ENCODE data around the gene EIF4G3.

The EIF4G3 gene

DNA sequence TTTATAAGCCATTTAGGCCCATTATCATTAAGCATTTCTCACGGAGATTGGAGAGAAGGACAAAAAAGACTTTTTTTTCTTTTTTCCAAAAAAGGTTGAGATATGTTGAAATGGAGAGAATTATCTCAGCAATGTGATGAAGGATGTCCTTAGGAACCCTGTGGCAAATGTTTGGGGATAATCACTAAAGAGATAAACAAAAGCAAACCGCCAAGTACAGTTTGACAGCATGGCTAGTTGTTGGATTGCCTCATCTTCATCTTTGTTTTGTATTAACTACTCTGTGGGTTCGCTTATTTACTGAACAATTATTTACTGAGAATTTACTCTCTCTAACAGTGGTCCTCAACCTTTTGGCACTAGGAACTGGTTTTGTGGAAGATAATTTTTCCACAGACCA, 292.2 kb downstream of the EIF4G3 start:
- ChIA-PET CTCF (no interaction called here), POLR2A (ENCODE audit: low non-redundant PET) (no interaction called here)
- H3K27ac ChIP-seq, result no peak overlapping the region; the same call in 1 of the 2 replicates
- no peak for DNase-seq (ENCODE audit: low spot score)
- TF ChIP-seq, protein P1, sequence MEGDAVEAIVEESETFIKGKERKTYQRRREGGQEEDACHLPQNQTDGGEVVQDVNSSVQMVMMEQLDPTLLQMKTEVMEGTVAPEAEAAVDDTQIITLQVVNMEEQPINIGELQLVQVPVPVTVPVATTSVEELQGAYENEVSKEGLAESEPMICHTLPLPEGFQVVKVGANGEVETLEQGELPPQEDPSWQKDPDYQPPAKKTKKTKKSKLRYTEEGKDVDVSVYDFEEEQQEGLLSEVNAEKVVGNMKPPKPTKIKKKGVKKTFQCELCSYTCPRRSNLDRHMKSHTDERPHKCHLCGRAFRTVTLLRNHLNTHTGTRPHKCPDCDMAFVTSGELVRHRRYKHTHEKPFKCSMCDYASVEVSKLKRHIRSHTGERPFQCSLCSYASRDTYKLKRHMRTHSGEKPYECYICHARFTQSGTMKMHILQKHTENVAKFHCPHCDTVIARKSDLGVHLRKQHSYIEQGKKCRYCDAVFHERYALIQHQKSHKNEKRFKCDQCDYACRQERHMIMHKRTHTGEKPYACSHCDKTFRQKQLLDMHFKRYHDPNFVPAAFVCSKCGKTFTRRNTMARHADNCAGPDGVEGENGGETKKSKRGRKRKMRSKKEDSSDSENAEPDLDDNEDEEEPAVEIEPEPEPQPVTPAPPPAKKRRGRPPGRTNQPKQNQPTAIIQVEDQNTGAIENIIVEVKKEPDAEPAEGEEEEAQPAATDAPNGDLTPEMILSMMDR (conservative IDR thresholded peaks at IDR 0.05; ENCODE audit: low read depth), result no peak

- peak overlapping the region; percentile 84 for H3K27ac ChIP-seq
- peak; percentile 78 for DNase-seq (ENCODE audit: low spot score)
- TF ChIP-seq, protein P1 (conservative IDR thresholded peaks at IDR 0.05; ENCODE audit: low read depth), result no peak
- CTCF ChIA-PET, result no interaction called here
- POLR2A ChIA-PET (ENCODE audit: low non-redundant PET), result no interaction called here
Measured at GRCh38 chr1:20883766-20884165, 292.9 kb downstream of the EIF4G3 start.

GRCh38 chr1:20882837-20883236, 293.9 kb downstream of the EIF4G3 start:
- no peak for DNase-seq (ENCODE audit: low spot score)
- TF ChIP-seq, protein P1 (conservative IDR thresholded peaks at IDR 0.05; ENCODE audit: low read depth), result no peak
- peak overlapping the region; percentile 84 for H3K27ac ChIP-seq
- ChIA-PET CTCF (no interaction called here), POLR2A (ENCODE audit: low non-redundant PET) (no interaction called here)

GRCh38 chr1:20878799-20879198, 297.9 kb downstream of the EIF4G3 start:
- no peak overlapping the region for H3K27ac ChIP-seq
- no peak for DNase-seq (ENCODE audit: low spot score)
- CTCF ChIA-PET, result no interaction called here
- POLR2A ChIA-PET (ENCODE audit: low non-redundant PET), result no interaction called here
- TF ChIP-seq, protein P1 (conservative IDR thresholded peaks at IDR 0.05; ENCODE audit: low read depth), result no peak

- H3K27ac ChIP-seq, result no peak overlapping the region
- CTCF ChIA-PET, result no interaction called here
- DNase-seq (ENCODE audit: low spot score), result no peak
- POLR2A ChIA-PET (ENCODE audit: low non-redundant PET), result no interaction called here
- TF ChIP-seq, protein P1 (conservative IDR thresholded peaks at IDR 0.05; ENCODE audit: low read depth), result no peak
Measured at GRCh38 chr1:20875198-20875973, 301.3 kb downstream of the EIF4G3 start.

DNA sequence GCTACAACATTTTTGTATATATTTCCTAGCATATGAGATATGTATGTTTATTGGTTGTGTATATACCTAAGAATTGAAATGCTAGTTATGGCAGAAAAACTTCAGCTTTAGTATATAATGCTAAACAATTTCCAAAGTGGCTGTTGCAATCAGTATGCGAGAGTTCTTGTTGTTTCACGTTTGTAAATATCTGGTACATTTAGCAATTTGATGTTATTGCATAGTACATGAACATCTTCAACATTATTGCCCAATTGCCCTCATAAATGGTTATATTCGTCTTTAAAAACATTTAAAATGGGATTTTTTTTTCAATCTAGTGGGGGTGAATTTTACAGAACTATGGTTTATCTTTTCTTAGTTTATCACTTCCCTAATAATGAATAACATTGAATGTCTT, 303.4 kb downstream of the EIF4G3 start:
- ChIA-PET CTCF (no interaction called here), POLR2A (ENCODE audit: low non-redundant PET) (no interaction called here)
- no peak overlapping the region for H3K27ac ChIP-seq
- TF ChIP-seq, protein P1 (conservative IDR thresholded peaks at IDR 0.05; ENCODE audit: low read depth), result no peak
- no peak for DNase-seq (ENCODE audit: low spot score)
